HEK293 (cell line): Measurements from ENCODE around the gene HGF.
A peak's percentile ranks its signal among the peaks of the same experiment; 100 is the strongest.

Experiments
- AEBP2 ChIP-seq: fragments of 450-650 bp; formaldehyde crosslinking; IDR thresholded peaks from 2 replicates; pipeline ENCODE4 v1.5.1; 2016; ENCODE audit warnings: missing biosample characterization, missing genetic modification characterization, borderline replicate concordance
- EGR2 ChIP-seq: fragments of 450-650 bp; formaldehyde crosslinking; IDR thresholded peaks from 2 replicates; pipeline ENCODE4 v1.5.1; 2016; ENCODE audit warnings: low read depth, missing biosample characterization, missing genetic modification characterization
- GFI1B ChIP-seq: fragments of 450-650 bp; formaldehyde crosslinking; IDR thresholded peaks from 2 replicates; pipeline ENCODE4 v1.5.1; 2016; ENCODE audit warnings: missing biosample characterization, missing genetic modification characterization
- GLIS1 ChIP-seq: fragments of 450-650 bp; formaldehyde crosslinking; IDR thresholded peaks from 2 replicates; pipeline ENCODE4 v1.5.1; 2016; ENCODE audit warnings: missing biosample characterization, missing genetic modification characterization
- GLIS2 ChIP-seq: fragments of 450-650 bp; formaldehyde crosslinking; IDR thresholded peaks from 2 replicates; pipeline ENCODE4 v1.5.1; 2016; ENCODE audit warnings: missing biosample characterization, missing genetic modification characterization
- KLF16 ChIP-seq: fragments of 450-650 bp; formaldehyde crosslinking; IDR thresholded peaks from 2 replicates; pipeline ENCODE4 v1.5.1; 2017; ENCODE audit warnings: missing biosample characterization, missing genetic modification characterization
- MZF1 ChIP-seq: fragments of 450-650 bp; formaldehyde crosslinking; IDR thresholded peaks from 2 replicates; pipeline ENCODE4 v1.5.1; 2017; ENCODE audit warnings: missing biosample characterization, missing genetic modification characterization, borderline replicate concordance
- PATZ1 ChIP-seq: fragments of 450-650 bp; formaldehyde crosslinking; IDR thresholded peaks from 2 replicates; pipeline ENCODE4 v1.5.1; 2016; ENCODE audit warnings: missing biosample characterization, missing genetic modification characterization
- PBX3 ChIP-seq: sonication (generic); formaldehyde crosslinking; IDR thresholded peaks from 2 replicates; pipeline ENCODE4 v1.8.1; 2022; ENCODE audit warnings: mild to moderate bottlenecking, moderate library complexity, missing genetic modification reagents
- RBAK ChIP-seq: fragments of 450-650 bp; formaldehyde crosslinking; IDR thresholded peaks from 2 replicates; pipeline ENCODE4 v1.5.1; 2016; ENCODE audit warnings: missing biosample characterization, missing genetic modification characterization
- SALL2 ChIP-seq: fragments of 450-650 bp; formaldehyde crosslinking; IDR thresholded peaks from 2 replicates; pipeline ENCODE4 v1.5.0; 2017; ENCODE audit warnings: missing biosample characterization, mild to moderate bottlenecking, missing genetic modification characterization, borderline replicate concordance
- SP3 ChIP-seq: fragments of 450-650 bp; formaldehyde crosslinking; IDR thresholded peaks from 2 replicates; pipeline ENCODE4 v1.5.1; 2016; ENCODE audit warnings: missing biosample characterization, missing genetic modification characterization
- WT1 ChIP-seq: fragments of 450-650 bp; formaldehyde crosslinking; IDR thresholded peaks from 2 replicates; pipeline ENCODE4 v1.5.1; 2016; ENCODE audit warnings: missing biosample characterization, missing genetic modification characterization
- ZBTB1 ChIP-seq: fragments of 450-650 bp; formaldehyde crosslinking; IDR thresholded peaks from 2 replicates; pipeline ENCODE4 v1.5.1; 2016; ENCODE audit warnings: missing biosample characterization, missing genetic modification characterization
- ZBTB17 ChIP-seq: fragments of 450-650 bp; formaldehyde crosslinking; IDR thresholded peaks from 2 replicates; pipeline ENCODE4 v1.5.1; 2016; ENCODE audit warnings: missing biosample characterization, missing genetic modification characterization
- ZIC2 ChIP-seq: fragments of 450-650 bp; formaldehyde crosslinking; IDR thresholded peaks from 2 replicates; pipeline ENCODE4 v1.5.1; 2016; ENCODE audit warnings: missing biosample characterization, missing genetic modification characterization
- ZNF112 ChIP-seq: fragments of 450-650 bp; formaldehyde crosslinking; IDR thresholded peaks from 2 replicates; pipeline ENCODE4 v1.5.0; 2017; ENCODE audit warnings: missing biosample characterization, missing genetic modification characterization
- ZNF138 ChIP-seq: fragments of 450-650 bp; formaldehyde crosslinking; IDR thresholded peaks from 2 replicates; pipeline ENCODE4 v1.5.1; 2016; ENCODE audit warnings: missing biosample characterization, missing genetic modification characterization, borderline replicate concordance
- ZNF140 ChIP-seq: fragments of 450-650 bp; formaldehyde crosslinking; IDR thresholded peaks from 2 replicates; pipeline ENCODE4 v1.5.1; 2016; ENCODE audit warnings: missing biosample characterization, missing genetic modification characterization
- ZNF155 ChIP-seq: fragments of 450-650 bp; formaldehyde crosslinking; IDR thresholded peaks from 2 replicates; pipeline ENCODE4 v1.5.1; 2016; ENCODE audit warnings: missing biosample characterization, missing genetic modification characterization
- ZNF16 ChIP-seq: fragments of 450-650 bp; formaldehyde crosslinking; IDR thresholded peaks from 2 replicates; pipeline ENCODE4 v1.5.1; 2016; ENCODE audit warnings: low read depth, missing biosample characterization, missing genetic modification characterization
- ZNF24 ChIP-seq: fragments of 450-650 bp; formaldehyde crosslinking; IDR thresholded peaks from 2 replicates; pipeline ENCODE4 v1.5.1; 2016; ENCODE audit warnings: missing biosample characterization, missing genetic modification characterization
- ZNF26 ChIP-seq: fragments of 450-650 bp; formaldehyde crosslinking; IDR thresholded peaks from 2 replicates; pipeline ENCODE4 v1.5.1; 2016; ENCODE audit warnings: missing biosample characterization, missing genetic modification characterization
- ZNF302 ChIP-seq: fragments of 450-650 bp; formaldehyde crosslinking; IDR thresholded peaks from 2 replicates; pipeline ENCODE4 v1.5.1; 2016; ENCODE audit warnings: missing biosample characterization, missing genetic modification characterization, low read depth
- ZNF335 ChIP-seq: fragments of 450-650 bp; formaldehyde crosslinking; conservative IDR thresholded peaks from 2 replicates; pipeline ENCODE4 v1.5.1; 2016; ENCODE audit warnings: missing biosample characterization, missing genetic modification characterization
- ZNF341 ChIP-seq: fragments of 450-650 bp; formaldehyde crosslinking; IDR thresholded peaks from 2 replicates; pipeline ENCODE4; 2016; ENCODE audit warnings: low read depth, missing biosample characterization, missing genetic modification characterization
- ZNF394 ChIP-seq: fragments of 450-650 bp; formaldehyde crosslinking; IDR thresholded peaks from 2 replicates; pipeline ENCODE4 v1.5.1; 2016; ENCODE audit warnings: missing biosample characterization, missing genetic modification characterization, mild to moderate bottlenecking, moderate library complexity, borderline replicate concordance
- ZNF423 ChIP-seq: fragments of 450-650 bp; formaldehyde crosslinking; IDR thresholded peaks from 2 replicates; pipeline ENCODE4 v1.5.1; 2016; ENCODE audit warnings: missing biosample characterization, missing genetic modification characterization
- ZNF426 ChIP-seq: fragments of 450-650 bp; formaldehyde crosslinking; IDR thresholded peaks from 2 replicates; pipeline ENCODE4 v1.5.1; 2017; ENCODE audit warnings: missing biosample characterization, missing genetic modification characterization, mild to moderate bottlenecking, inconsistent platforms, moderate library complexity
- ZNF544 ChIP-seq: fragments of 450-650 bp; formaldehyde crosslinking; IDR thresholded peaks from 2 replicates; pipeline ENCODE4 v1.5.0; 2017; ENCODE audit warnings: missing biosample characterization, missing genetic modification characterization
- ZNF549 ChIP-seq: fragments of 450-650 bp; IDR thresholded peaks from 2 replicates; pipeline ENCODE4 v1.5.1; 2018; ENCODE audit warnings: missing biosample characterization, missing genetic modification characterization, mild to moderate bottlenecking, inconsistent platforms, moderate library complexity
- ZNF621 ChIP-seq: fragments of 450-650 bp; formaldehyde crosslinking; IDR thresholded peaks from 2 replicates; pipeline ENCODE4 v1.5.1; 2017; ENCODE audit warnings: missing biosample characterization, missing genetic modification characterization
- ZNF629 ChIP-seq: fragments of 450-650 bp; formaldehyde crosslinking; IDR thresholded peaks from 2 replicates; pipeline ENCODE4 v1.5.1; 2017; ENCODE audit warnings: missing biosample characterization, missing genetic modification characterization
- ZNF658 ChIP-seq: fragments of 450-650 bp; formaldehyde crosslinking; IDR thresholded peaks from 2 replicates; pipeline ENCODE4; 2016; ENCODE audit warnings: missing biosample characterization, missing genetic modification characterization
- ZNF670 ChIP-seq: fragments of 450-650 bp; formaldehyde crosslinking; IDR thresholded peaks from 2 replicates; pipeline ENCODE4 v1.5.1; 2016; ENCODE audit warnings: missing biosample characterization, missing genetic modification characterization, low read depth
- ZNF76 ChIP-seq: fragments of 450-650 bp; formaldehyde crosslinking; IDR thresholded peaks from 2 replicates; pipeline ENCODE4; 2016; ENCODE audit warnings: low read depth, missing biosample characterization, missing genetic modification characterization, borderline replicate concordance

The HGF gene

GRCh38 chr7:81684514-81685269 lies 85.2 kb downstream of the HGF start (continued):
- TF ChIP-seq WT1 (peak; percentile 53), SALL2 (no peak), ZBTB1 (tag by site-specific recombination) (0 out of 2 replicates have a peak, but pooled peaks have one; percentile 18), RBAK (tag by site-specific recombination) (no peak), ZNF629 (peak; percentile 93), GLIS2 (tag by site-specific recombination) (no peak), ZNF16 (tag by site-specific recombination) (no peak), AEBP2 (tag by site-specific recombination) (no peak), PATZ1 (tag by site-specific recombination) (0 out of 2 replicates have a peak, but pooled peaks have one; percentile 30), ZNF544 (tag by site-specific recombination) (no peak), ZNF549 (tag by site-specific recombination) (no peak), GFI1B (tag by site-specific recombination) (no peak), ZNF658 (tag by site-specific recombination) (no peak), ZNF341 (peak; percentile 91), ZNF670 (tag by site-specific recombination) (no peak), ZNF26 (tag by site-specific recombination) (no peak), PBX3 (CRISPR knock-in tag) (no peak), ZNF140 (peak; percentile 23; the same call in 1 of the 2 replicates), ZNF138 (tag by site-specific recombination) (no peak), ZNF335 (tag by site-specific recombination) (0 out of 2 replicates have a peak, but pooled peaks have one; percentile 29), ZNF621 (tag by site-specific recombination) (no peak), ZNF426 (tag by site-specific recombination) (no peak), ZNF112 (tag by site-specific recombination) (no peak), ZNF155 (tag by site-specific recombination) (no peak), GLIS1 (no peak), ZBTB17 (tag by site-specific recombination) (peak; percentile 76), ZNF423 (tag by site-specific recombination) (no peak), MZF1 (tag by site-specific recombination) (peak; percentile 97), KLF16 (tag by site-specific recombination) (no peak), ZNF394 (tag by site-specific recombination) (peak; percentile 87), EGR2 (tag by site-specific recombination) (no peak), ZNF302 (tag by site-specific recombination) (no peak), SP3 (0 out of 2 replicates have a peak, but pooled peaks have one; percentile 12), ZNF24 (tag by site-specific recombination) (no peak), ZNF76 (tag by site-specific recombination) (peak; percentile 28; the same call in 1 of the 2 replicates), ZIC2 (tag by site-specific recombination) (no peak)
